Measurements from ENCODE around the gene IL13RA1.
A peak's percentile ranks its signal among the peaks of the same experiment; 100 is the strongest.
"Not testable (repeated sequence)": the region's sequence is repeated elsewhere in the genome, so short reads cannot be mapped to it uniquely, and the experiment has no call there.

The IL13RA1 gene

GRCh38 chrX:118780509-118780908 is 53.1 kb downstream of the IL13RA1 start:
- DNase-seq: no peak

- DNase-seq: no peak
Measured at GRCh38 chrX:118780911-118781310, 53.5 kb downstream of the IL13RA1 start.

GRCh38 chrX:118795528-118796280 is 68.3 kb downstream of the IL13RA1 start:
- no peak for DNase-seq

- no peak for DNase-seq
Measured at GRCh38 chrX:118802857-118803256, 75.5 kb downstream of the IL13RA1 start.

- peak; percentile 46 for DNase-seq
Measured at GRCh38 chrX:118807151-118808017, 80.0 kb downstream of the IL13RA1 start.

- DNase-seq: not testable (repeated sequence)
Measured at GRCh38 chrX:118817257-118817656, 89.9 kb downstream of the IL13RA1 start.

GRCh38 chrX:118823263-118824172 is 96.1 kb downstream of the IL13RA1 start, which contains the start of gene ZCCHC12:
TSS of gene ZCCHC12 (plus strand) at chrX:118823824. CDS start at chrX:118825245, 1,421 bp downstream.
- DNase-seq: peak; percentile 16

- no peak for DNase-seq
Measured at GRCh38 chrX:118824173-118824730, 96.8 kb downstream of the IL13RA1 start.

- DNase-seq: no peak
Measured at GRCh38 chrX:118825227-118825626, 97.8 kb downstream of the IL13RA1 start.

GRCh38 chrX:118839334-118839958 is 112.0 kb downstream of the IL13RA1 start:
- peak; percentile 76 for DNase-seq

Measured in activated CD4-positive, alpha-beta T cell treated with anti-CD3 and anti-CD28 coated beads, Interleukin-2, Interleukin-6, amounts not matched to agents 100 ng/mL and 50 ng/mL, durations not matched to agents 16 hours and 8 hours (primary cell).